GM19463 (cell line): ENCODE measurements around the gene SPRR4.

Source experiments
- ATAC-seq: cut with Tn5 transposase; IDR thresholded peaks from one replicate; pipeline ENCODE4 v1.9.1; 2021; ENCODE audit warnings: mild to moderate bottlenecking, moderate library complexity; ENCODE audit not compliant: unreplicated experiment

The SPRR4 gene

DNA sequence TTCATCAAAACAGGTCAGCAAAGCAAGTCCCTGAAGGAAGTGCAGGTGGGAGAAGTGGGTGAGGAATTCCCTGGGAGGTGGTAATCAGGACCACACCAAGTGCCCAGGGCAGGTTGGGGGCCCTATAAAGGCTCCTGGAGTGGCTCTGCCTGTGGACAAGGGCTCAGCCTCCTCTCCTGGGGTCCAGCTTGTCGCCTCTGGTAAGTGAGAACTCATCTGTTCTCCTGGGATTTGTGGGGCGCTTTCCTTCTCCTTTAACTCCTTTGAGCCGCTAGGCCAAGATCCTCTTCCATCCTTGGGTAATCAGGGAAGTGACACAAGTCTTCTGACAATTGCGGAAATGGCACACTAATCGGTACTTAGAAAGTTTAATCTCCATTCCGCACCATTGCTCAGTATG lies at the start of gene SPRR4:
SPRR4 (plus strand) TSS at position 154 of the 400 bp plus-strand sequence. CDS start 1,243 bp downstream, outside the sequence.
- ATAC-seq: no peak

- ATAC-seq: no peak
Measured at GRCh38 chr1:152924191-152924590, 46.3 kb upstream of the SPRR4 start.

DNA sequence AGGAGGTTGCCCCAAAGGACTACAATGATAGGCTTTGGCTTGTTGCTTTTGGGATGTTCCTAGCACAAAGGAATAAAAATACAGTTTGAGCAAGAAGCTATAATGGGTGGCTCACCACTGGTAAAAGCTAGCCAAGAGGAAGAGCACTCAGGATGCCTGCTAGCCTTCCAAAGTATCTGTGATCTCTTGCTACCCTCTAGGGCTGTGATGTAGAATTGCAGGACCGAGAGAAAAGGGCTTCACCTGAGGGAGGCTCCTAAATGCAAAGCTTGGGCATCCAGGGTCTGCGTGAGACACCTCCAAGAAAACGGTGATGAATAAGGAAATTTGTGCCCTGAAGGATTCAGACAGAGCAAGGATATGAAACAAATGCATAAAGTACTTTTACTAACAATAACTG lies 44.4 kb upstream of the SPRR4 start:
- ATAC-seq: no peak

GRCh38 chr1:152928671-152929070 lies 41.8 kb upstream of the SPRR4 start:
- no peak for ATAC-seq

DNA sequence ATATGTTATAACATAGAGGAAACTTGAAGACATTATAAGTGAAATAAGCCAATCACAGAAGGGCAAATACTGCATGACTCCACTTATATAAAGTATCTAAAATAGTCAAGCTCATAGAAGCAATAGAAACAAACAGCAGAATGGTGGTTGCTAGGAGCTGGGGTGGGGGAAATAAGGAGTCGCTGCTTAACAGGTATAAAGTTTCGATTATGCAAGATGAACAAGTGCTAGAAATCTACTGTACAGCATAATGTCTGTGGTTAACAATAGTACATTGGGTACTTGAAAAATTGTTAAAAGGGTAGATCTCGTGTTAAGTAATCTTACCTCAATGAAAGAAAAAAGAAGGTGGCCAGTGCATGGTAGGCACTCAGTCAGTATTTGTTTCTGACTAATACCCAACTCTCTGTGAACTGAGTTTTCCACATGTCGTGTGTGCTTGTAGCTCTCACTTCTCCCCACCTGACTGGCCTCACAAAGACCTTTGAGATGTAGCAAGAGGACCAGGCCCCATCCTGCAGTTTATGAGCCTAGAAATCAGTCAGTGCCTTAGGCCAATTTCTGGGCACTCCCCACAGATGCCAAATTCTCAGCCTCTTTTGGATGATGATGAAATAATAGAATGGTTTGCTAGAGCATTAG lies 38.2 kb upstream of the SPRR4 start:
- no peak for ATAC-seq

GRCh38 chr1:152933196-152933595 lies 37.3 kb upstream of the SPRR4 start:
- no peak for ATAC-seq

- ATAC-seq: no peak
Measured at GRCh38 chr1:152940614-152941013, 29.8 kb upstream of the SPRR4 start.

DNA sequence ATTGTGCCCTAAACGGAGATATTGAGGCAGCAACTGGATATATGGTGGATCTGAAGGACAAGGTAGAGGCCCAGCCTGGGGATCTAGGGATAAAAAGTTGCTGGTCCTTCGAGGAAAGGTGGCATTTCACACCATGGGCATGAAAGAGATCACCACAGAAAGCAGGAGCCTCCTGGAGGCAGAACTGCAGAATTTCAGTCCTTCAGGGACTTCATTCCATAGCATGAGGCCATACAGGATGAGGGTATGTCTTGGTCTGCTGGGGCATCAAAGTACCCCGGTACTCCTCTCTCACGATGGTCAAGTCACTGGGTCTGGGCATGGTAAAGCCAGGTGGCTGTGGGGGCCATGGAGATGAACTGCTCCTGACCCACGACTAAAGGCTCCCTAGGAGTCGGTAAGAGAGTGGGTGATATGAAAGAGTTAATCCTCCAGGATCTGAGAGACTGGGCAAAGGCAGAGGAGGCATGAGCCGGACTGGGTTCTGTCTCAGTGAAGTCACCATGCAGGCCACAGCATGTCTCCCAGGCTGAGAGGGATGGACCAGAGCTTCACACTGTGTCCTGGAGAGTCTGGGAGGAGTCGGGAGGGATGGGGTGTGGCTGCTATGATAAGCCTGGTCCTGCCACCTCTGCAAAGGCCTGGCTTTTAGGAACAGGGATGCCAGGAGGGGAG lies 29.3 kb upstream of the SPRR4 start:
- ATAC-seq: no peak

- ATAC-seq: no peak
Measured at GRCh38 chr1:152942161-152942560, 28.3 kb upstream of the SPRR4 start.

GRCh38 chr1:152946248-152946647 lies 24.2 kb upstream of the SPRR4 start:
- no peak for ATAC-seq

DNA sequence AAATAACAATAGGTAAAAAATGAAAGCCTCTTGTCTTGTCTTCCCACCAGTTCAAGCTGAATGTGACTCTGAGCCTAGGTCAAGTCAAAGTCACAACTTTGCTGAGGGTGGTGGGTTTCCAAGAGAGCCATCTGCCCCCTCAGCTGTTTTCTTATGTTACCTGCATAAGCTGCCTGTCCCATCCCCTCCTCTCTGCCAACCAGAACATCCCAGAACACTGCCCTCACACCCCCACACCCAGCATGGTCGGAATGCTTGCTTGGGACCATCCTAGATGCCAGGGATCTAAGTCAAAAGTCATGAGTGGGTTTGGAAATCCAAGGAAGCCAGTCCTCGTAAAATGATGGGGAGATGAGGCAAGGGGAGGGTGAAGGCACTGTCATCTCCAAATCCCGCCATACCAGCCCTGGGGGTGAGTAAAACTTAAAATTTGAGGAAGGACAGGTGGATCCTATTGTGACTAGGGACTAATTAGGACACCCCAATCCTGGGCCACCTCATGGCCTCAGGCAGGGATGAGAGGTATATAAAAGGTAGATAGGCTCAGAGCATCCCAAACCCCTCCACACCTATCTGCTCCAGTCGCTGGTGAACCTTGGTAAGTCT lies 23.7 kb upstream of the SPRR4 start, which contains the start of gene SPRR5:
SPRR5 (plus strand) TSS at position 556 of the 606 bp plus-strand sequence. CDS start 1,349 bp downstream, outside the sequence.
- ATAC-seq: no peak

DNA sequence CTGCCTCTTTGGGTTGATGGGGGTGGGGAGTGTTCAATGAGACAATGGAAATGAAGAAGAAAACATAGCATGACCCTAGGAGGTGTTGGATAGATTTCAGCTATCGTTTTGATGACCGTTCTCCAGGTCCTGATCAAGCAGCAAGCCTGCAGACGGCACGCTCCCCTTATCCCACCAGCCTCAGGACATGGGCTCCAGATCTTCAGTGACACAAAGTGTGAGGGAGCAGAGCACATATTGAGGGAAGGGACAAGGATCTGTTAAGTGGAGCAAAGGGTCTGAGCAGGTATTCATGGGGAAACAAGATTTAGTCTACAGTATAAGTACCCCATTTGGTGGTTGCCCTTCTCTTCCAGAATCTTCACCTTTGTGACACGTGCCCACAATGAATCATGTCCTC lies 18.7 kb upstream of the SPRR4 start:
- ATAC-seq: no peak

- ATAC-seq: no peak
Measured at GRCh38 chr1:152953761-152954160, 16.7 kb upstream of the SPRR4 start.

DNA sequence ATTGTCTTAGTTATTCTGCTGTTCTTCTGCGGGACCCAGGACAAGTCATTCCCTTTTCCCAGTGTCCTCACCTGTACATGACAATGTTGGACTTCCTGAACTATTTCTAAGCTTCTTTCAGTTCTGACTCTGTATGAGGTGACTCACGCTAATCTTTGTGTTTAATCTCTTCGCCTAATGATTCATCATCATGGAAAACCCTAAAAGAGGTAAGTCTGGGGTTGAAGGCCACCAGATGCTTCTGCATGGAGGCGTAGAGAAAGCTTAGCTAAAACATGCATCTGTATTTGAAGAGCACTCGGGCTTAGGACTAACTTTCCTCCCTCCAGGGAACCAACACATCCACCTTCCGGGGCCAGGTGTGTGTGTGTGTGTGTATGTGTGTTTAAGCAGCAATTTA lies 16.0 kb upstream of the SPRR4 start:
- ATAC-seq: no peak

- no peak for ATAC-seq
Measured at GRCh38 chr1:152957561-152957960, 12.9 kb upstream of the SPRR4 start.

- no peak for ATAC-seq
Measured at GRCh38 chr1:152959273-152959672, 11.2 kb upstream of the SPRR4 start.

- ATAC-seq: no peak
Measured at GRCh38 chr1:152959801-152960451, 10.5 kb upstream of the SPRR4 start.

DNA sequence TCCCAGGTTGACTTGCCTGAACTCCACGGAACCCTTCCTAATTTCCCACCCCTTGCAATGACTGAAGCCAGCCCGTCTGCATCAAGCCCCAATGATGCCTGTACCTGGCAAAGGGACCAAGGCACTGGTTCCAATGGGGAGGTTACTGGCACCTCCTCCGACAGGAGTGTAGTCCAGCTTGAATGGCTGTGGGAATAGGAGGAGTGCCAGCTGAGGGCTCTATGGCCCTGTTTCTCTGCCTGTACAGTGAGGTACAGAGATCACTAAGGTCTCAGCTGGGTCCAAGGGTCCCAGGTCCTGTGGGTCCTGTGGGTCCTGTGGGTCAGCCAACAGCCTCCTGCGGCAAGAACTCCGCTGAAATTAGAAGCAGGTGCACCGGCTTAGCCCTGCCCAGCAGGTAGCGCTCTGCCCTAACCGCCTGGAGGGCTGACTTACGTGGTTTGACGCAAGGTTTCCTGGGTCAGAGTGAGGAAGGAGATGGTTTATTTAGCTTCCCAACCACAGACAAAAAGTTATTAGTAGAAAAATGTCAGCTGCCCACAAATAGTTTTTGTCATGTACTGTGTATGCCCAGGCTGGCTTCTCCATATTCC lies 9.9 kb upstream of the SPRR4 start:
- ATAC-seq: no peak

- ATAC-seq: no peak
Measured at GRCh38 chr1:152961226-152961891, 9.1 kb upstream of the SPRR4 start.

- no peak for ATAC-seq
Measured at GRCh38 chr1:152962876-152963415, 7.5 kb upstream of the SPRR4 start.
